ENCODE data around the gene CBLB.
"Not testable (repeated sequence)": the region's sequence is repeated elsewhere in the genome, so short reads cannot be mapped to it uniquely, and the experiment has no call there.

DNA sequence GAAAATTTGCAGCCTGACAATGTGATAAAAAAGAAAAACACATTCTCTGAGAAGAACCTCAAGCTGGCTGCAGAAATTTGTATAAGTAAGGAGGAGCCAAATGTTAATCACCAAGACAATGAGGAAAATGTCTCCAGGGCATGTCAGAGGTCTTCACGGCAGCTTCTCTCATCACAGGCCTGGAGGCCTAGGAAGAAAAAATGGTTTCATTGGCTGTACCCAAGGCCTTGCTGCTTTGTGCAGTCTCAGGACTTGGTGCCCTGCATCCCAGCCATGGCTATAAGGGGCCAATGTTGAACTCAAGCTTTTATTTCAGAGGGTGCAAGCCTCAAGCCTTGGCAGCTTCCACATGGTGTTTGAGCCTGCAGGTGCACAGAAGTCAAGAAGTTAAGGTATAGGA lies 106.6 kb downstream of the CBLB start:
- not testable (repeated sequence) for TF ChIP-seq CTCF, POLR2A (IDR thresholded peaks at IDR 0.05)

Data from adrenal gland (tissue), 5 donors.